Measurements from ENCODE around the gene CMTR1. TPM values are rescaled to one million over a fixed set of nuclear protein-coding genes. Genes with fewer than 3 reads are reported as not detected.

The CMTR1 gene
- total RNA-seq, 2 donors from 2014 or later: 15.8 to 23.4 TPM

DNA sequence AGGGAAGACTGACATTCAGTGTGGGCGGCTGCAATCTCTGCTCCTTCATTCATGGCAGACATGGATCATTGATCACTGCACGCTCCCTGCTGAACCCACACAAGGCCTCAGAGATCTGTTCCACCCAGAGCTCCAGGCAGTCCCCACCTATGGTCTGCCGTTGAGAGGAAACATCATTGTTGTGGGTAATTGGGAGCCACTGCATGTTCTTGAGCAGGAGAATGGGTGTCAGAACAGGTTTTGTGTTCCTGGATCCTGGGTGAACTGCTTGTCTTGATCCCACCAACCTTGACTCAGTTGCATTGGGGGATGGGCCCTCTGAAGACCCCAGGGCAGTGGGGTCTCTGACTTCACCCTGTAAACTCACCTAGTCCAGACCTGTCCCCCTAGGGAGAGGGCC, 89.8 kb downstream of the CMTR1 start:
- 72 to 76% methylated on average over 3 of the region's 3 CpGs for WGBS, 2 donors
- H3K27me3 ChIP-seq: no peaks in the 10 kb centered on the region
- intact Hi-C loops (cut with DNase I): no loop called here
- DNase-seq: no peak
- no peak for ATAC-seq
- no peaks in the 10 kb centered on the region for H3K4me1 ChIP-seq
- H3K36me3 ChIP-seq (replicated peaks in 1 of 2; ENCODE audit: insufficient read depth in 1 of 2, low read depth in 2 of 2): no peaks in the 10 kb centered on the region
- H3K27ac ChIP-seq: no peak overlapping the region
- TF ChIP-seq POLR2A (IDR thresholded peaks at IDR 0.05): no peak
- TF ChIP-seq, protein P1, sequence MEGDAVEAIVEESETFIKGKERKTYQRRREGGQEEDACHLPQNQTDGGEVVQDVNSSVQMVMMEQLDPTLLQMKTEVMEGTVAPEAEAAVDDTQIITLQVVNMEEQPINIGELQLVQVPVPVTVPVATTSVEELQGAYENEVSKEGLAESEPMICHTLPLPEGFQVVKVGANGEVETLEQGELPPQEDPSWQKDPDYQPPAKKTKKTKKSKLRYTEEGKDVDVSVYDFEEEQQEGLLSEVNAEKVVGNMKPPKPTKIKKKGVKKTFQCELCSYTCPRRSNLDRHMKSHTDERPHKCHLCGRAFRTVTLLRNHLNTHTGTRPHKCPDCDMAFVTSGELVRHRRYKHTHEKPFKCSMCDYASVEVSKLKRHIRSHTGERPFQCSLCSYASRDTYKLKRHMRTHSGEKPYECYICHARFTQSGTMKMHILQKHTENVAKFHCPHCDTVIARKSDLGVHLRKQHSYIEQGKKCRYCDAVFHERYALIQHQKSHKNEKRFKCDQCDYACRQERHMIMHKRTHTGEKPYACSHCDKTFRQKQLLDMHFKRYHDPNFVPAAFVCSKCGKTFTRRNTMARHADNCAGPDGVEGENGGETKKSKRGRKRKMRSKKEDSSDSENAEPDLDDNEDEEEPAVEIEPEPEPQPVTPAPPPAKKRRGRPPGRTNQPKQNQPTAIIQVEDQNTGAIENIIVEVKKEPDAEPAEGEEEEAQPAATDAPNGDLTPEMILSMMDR (IDR thresholded peaks at IDR 0.05): no peak
- no peak overlapping the region for H3K4me3 ChIP-seq
- H3K9me3 ChIP-seq: no peaks in the 10 kb centered on the region

DNA sequence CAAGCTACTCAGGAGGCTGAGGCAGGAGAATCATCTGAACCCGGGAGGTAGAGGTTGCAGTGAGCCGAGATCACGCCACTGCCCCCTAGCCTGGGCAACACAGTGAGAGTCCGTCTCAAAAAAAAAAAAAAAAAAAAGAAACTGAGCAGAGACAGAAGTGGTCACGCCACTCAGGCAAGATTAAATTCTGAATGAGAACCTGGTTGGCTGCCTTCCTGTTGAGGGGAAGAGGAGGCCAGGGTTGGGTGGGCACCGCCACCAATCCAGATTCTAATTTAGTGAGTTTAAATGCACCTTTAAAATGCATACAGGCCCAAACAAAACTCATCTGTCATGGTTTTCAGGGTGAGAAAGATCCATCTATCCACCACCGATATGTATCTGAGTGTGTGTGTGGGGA, 90.4 kb downstream of the CMTR1 start:
- DNase-seq (no peak), ATAC-seq (no peak)
- intact Hi-C loops (cut with DNase I): no loop called here
- H3K4me1 ChIP-seq: no peaks in the 10 kb centered on the region
- no peaks in the 10 kb centered on the region for H3K9me3 ChIP-seq
- no peak overlapping the region for H3K4me3 ChIP-seq
- H3K36me3 ChIP-seq (replicated peaks in 1 of 2; ENCODE audit: insufficient read depth in 1 of 2, low read depth in 2 of 2): no peaks in the 10 kb centered on the region
- 65 to 77% methylated on average over 7 of the region's 7 CpGs for WGBS, 2 donors
- TF ChIP-seq, protein P1 (IDR thresholded peaks at IDR 0.05): no peak
- TF ChIP-seq POLR2A (IDR thresholded peaks at IDR 0.05): no peak
- H3K27ac ChIP-seq: no peak overlapping the region
- no peaks in the 10 kb centered on the region for H3K27me3 ChIP-seq

DNA sequence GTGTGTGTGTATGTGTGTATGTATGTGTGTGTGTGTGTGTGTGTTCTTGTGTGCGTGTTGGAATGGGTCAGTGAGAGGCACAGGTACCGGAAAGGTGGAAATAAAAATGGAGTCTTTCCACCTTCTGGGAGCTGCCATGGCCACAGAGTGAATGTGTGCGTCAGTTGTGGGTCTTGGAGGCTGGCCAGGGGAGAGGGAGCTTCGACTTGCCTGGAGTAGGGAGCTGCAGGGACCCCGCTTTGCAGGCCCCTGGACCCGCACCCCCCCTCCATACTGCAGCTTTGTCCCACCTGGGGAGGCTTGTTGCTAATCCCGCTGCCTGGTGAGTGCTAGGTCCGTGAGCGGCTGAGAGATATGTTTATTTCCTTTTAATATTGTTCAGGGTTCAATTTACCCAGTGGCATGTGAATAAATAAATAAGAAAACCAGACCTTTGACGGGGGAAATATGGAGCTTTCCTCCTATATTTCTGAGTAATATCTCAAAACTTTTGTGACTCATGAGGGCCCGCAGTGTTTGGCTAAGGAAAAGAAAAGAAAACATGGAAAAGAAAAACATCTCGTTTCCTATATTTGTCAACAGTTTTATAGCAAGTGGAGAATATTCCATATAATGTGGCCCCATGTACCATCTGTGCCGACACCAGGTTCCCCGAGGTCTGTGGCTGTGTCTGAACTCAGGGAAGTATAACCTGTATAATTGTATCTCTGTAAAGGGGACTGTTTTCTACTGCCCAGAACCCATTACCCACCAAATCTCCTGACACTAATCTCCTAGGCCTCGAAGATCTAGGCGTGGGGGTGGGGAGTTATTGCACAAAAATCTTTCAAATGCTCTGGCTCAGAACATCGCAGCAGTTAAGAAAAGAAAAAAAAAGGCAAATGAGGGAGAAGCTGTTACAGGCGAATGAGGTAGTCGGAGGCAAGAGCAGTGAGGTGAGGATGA, 91.3 kb downstream of the CMTR1 start:
- intact Hi-C loops (cut with DNase I): no loop called here
- DNase-seq: no peak
- no peaks in the 10 kb centered on the region for H3K4me1 ChIP-seq
- no peak for ATAC-seq
- 65 to 66% methylated on average over 17 to 19 of the region's 19 CpGs for WGBS, 2 donors
- no peak overlapping the region for H3K27ac ChIP-seq
- H3K9me3 ChIP-seq: no peaks in the 10 kb centered on the region
- H3K27me3 ChIP-seq: no peaks in the 10 kb centered on the region
- no peaks in the 10 kb centered on the region for H3K36me3 ChIP-seq (replicated peaks in 1 of 2; ENCODE audit: insufficient read depth in 1 of 2, low read depth in 2 of 2)
- H3K4me3 ChIP-seq: no peak overlapping the region
- TF ChIP-seq, protein P1 (IDR thresholded peaks at IDR 0.05): no peak
- TF ChIP-seq POLR2A (IDR thresholded peaks at IDR 0.05): no peak

DNA sequence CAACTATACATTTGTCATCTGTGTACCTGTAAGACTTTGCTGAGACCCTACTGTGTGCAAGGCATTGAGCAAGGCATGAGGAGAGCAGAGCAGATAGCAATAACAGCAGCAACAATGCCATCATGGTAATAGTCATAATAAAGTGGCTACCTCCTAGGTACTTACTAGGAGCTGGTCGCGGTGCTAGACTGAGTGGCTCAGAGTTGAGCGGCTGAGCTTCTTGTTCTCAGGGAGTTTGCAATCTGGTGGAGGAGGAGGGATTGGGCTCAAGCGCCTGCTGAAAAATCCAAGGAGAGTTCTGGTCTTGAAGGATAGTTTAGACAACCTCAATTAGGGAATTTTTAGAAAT, 91.9 kb downstream of the CMTR1 start:
- intact Hi-C loops (cut with DNase I): no loop called here
- H3K9me3 ChIP-seq: no peaks in the 10 kb centered on the region
- H3K27ac ChIP-seq: no peak overlapping the region
- TF ChIP-seq POLR2A (IDR thresholded peaks at IDR 0.05): no peak
- TF ChIP-seq, protein P1 (IDR thresholded peaks at IDR 0.05): no peak
- no peaks in the 10 kb centered on the region for H3K27me3 ChIP-seq
- 79 to 91% methylated on average over 4 of the region's 4 CpGs for WGBS, 2 donors
- H3K4me3 ChIP-seq: no peak overlapping the region
- no peaks in the 10 kb centered on the region for H3K36me3 ChIP-seq (replicated peaks in 1 of 2; ENCODE audit: insufficient read depth in 1 of 2, low read depth in 2 of 2)
- no peaks in the 10 kb centered on the region for H3K4me1 ChIP-seq
- ATAC-seq (no peak), DNase-seq (no peak)

Measured in body of pancreas (tissue), 4 donors.